Kidney (tissue), 14 donors: ENCODE results near the gene OGFR. TPM values are rescaled to one million over a fixed set of nuclear protein-coding genes. Genes with fewer than 3 reads are reported as not detected.
A peak's percentile ranks its signal among the peaks of the same experiment; 100 is the strongest.

ENCODE experiments used
- DNase-seq, 5 donors: peaks; one replicate each; pipeline ENCODE4 v3.0.0-alpha.2; 2013 to 2020
- FAIRE-seq: peaks from 2 replicates; lab custom pipeline; 2012; peaks lifted over from hg19 to GRCh38; lab: Jason Lieb, UNC
- H3K27ac ChIP-seq, 2 donors: one replicate each; pipeline ENCODE4 v1.7.0; 2013; ENCODE audit warnings: low read depth in 2 of 2, low read length in 2 of 2, inconsistent platforms in 1 of 2
- H3K27me3 ChIP-seq: one replicate; pipeline ENCODE4 v1.7.1; 2013; ENCODE audit warnings: low read length, inconsistent platforms; ENCODE audit not compliant: control insufficient read depth, insufficient read depth
- H3K36me3 ChIP-seq, 3 donors: one replicate each; pipeline versions ENCODE4 v1.7.0 to v1.7.1; 2013; ENCODE audit warnings: low read length in 3 of 3, control low read depth in 1 of 3, inconsistent platforms in 1 of 3; ENCODE audit not compliant: insufficient read depth in 3 of 3, control insufficient read depth in 2 of 3
- H3K4me1 ChIP-seq, 3 donors: one replicate each; pipeline versions ENCODE4 v1.7.0 to v1.7.1; 2013; ENCODE audit warnings: low read length in 3 of 3, inconsistent platforms in 1 of 3, low read depth in 1 of 3; ENCODE audit not compliant: control insufficient read depth in 2 of 3, insufficient read depth in 2 of 3
- H3K4me3 ChIP-seq, 3 donors: one replicate each; pipeline versions ENCODE4 v1.7.0 to v1.8.1; 2013; ENCODE audit warnings: low read length in 3 of 3, control low read depth in 1 of 3, inconsistent platforms in 1 of 3
- H3K9ac ChIP-seq, 3 donors: one replicate each; pipeline versions ENCODE4 v1.7.0 to v1.7.1; 2013; ENCODE audit warnings: low read length in 3 of 3, control low read depth in 1 of 3, inconsistent platforms in 1 of 3
- H3K9me3 ChIP-seq, 3 donors: one replicate each; pipeline versions ENCODE4 v1.7.0 to v1.7.1; 2013; ENCODE audit warnings: low read length in 3 of 3, control low read depth in 1 of 3, inconsistent platforms in 1 of 3; ENCODE audit not compliant: control insufficient read depth in 2 of 3, insufficient read depth in 1 of 3
- CTCF ChIP-seq: IDR thresholded peaks from 3 replicates; pipeline ENCODE4 v1.5.1; 2012; ENCODE audit warnings: mild to moderate bottlenecking, moderate library complexity, borderline replicate concordance; ENCODE audit not compliant: insufficient read depth; ENCODE audit errors: extremely low read depth
- intact Hi-C: fragments of 100-400 bp; cut with DNase I; formaldehyde crosslinking; loops from one replicate; pipeline ENCODE4 v1.11.1; 2022
- polyA plus RNA-seq: library from polyadenylated mRNA; stranded (reverse); fragments of 350-450 nt; fragmentation: Illumina TruSeq; extraction: RNeasy Lipid Tissue Mini Kit (QIAGEN cat#74804); gene quantifications from one replicate; pipeline ENCODE4 v1.2.3, GENCODE V29; 2014; ENCODE audit warnings: low read depth, low replicate concordance; ENCODE audit not compliant: insufficient read depth
- total RNA-seq: library from RNA; stranded (reverse); fragmentation: NEBNext Ultra II Directional; extraction: Animal tissue kit (Norgen Biotek cat#: 25700); gene quantifications from one replicate; pipeline ENCODE4 v1.2.1, GENCODE V29; 2021
- donor health status: control.
- donor health status: control.
- donor health status: control.
- donor health status: control.
- donor health status: control.
- donor health status: DM: yes; HTN: yes; CAD: no.
- donor health status: Normal renal cell carcinoma (clear cell type).

OGFR gene
- total and polyA plus RNA-seq, 2 donors from 2014 or later: 33.7 to 46.8 TPM

- intact Hi-C loops: no loop called here
- Histone ChIP-seq H3K4me1 (peaks cover 0 to 10% (median 5%) of the 10 kb centered on the region in 3 donors), H3K27me3 (no peaks in the 10 kb centered on the region), H3K9me3 (no peaks in the 10 kb centered on the region), H3K36me3 (no peaks in the 10 kb centered on the region), H3K4me3 (no peak overlapping the region), H3K9ac (no peak overlapping the region), H3K27ac (no peak overlapping the region)
- peak in 2 of 5 donors; percentile 55 to 73 for DNase-seq
- no peak for TF ChIP-seq CTCF
- FAIRE-seq: no peak
These were observed 24.0 kb downstream of the OGFR start for GRCh38 chr20:62828511-62829230.

GRCh38 chr20:62829231-62830230 is 24.9 kb downstream of the OGFR start:
- no peak for TF ChIP-seq CTCF
- peak in 1 of 5 donors; percentile 72 for DNase-seq

GRCh38 chr20:62830251-62830650 is 25.6 kb downstream of the OGFR start:
- Histone ChIP-seq H3K36me3 (no peaks in the 10 kb centered on the region), H3K4me3 (no peak overlapping the region), H3K27me3 (no peaks in the 10 kb centered on the region), H3K27ac (no peak overlapping the region), H3K9ac (no peak overlapping the region), H3K9me3 (no peaks in the 10 kb centered on the region), H3K4me1 (peaks cover 0 to 10% (median 0%) of the 10 kb centered on the region in 3 donors)
- DNase-seq (peak in 1 of 5 donors; percentile 71), FAIRE-seq (no peak)
- intact Hi-C loops: no loop called here
- no peak for TF ChIP-seq CTCF

More at GRCh38 chr20:62829231-62830230, 24.9 kb downstream of the OGFR start:
- no peak for FAIRE-seq
- Histone ChIP-seq H3K27me3 (no peaks in the 10 kb centered on the region), H3K9ac (no peak overlapping the region), H3K27ac (no peak overlapping the region), H3K9me3 (no peaks in the 10 kb centered on the region), H3K4me3 (no peak overlapping the region), H3K36me3 (no peaks in the 10 kb centered on the region), H3K4me1 (peaks cover 0 to 10% (median 1%) of the 10 kb centered on the region in 3 donors)
- intact Hi-C loops: no loop called here
